ENCODE results near the gene SIX2.

The SIX2 gene

DNA sequence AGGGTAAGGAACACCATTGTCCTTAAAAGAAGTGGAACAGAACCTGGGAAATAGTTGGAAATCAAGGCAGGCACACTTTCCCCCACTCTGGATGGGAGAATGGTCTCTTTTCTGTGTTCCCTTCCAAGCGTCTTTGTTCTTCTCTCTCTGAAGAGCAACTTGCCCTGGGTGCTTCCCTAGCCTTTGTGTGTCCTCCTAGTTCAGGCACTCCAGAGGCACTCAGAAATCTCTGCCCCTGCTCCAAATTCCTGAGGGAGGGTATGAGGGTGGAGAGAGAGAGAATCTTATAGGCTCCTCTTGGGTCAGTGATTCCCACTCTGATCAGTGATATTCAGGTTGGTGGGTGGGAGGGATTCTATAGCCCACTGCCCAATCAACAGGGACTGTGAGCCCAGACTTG is 8.8 kb upstream of the SIX2 start:
- DNase-seq = no peak

DNA sequence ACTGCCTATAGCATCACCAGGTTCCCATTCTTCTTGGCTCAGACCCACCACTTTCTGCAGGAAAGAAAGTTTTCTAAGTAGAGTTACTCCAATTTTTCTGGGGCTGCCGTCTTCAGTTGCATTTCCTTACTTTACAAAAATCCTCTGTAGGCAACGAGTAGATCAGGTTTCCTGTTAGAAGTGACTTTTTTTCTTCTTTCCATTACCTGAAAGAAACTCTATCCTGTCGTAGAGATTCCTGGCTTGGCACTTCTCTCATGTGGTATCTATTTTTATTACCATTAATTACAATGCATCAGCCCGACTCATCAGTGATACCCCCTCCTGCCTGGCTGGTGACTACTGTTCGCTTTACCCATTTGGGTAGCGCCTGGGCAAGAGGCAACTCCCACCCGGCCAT is 5.6 kb upstream of the SIX2 start:
- DNase-seq = no peak

DNA sequence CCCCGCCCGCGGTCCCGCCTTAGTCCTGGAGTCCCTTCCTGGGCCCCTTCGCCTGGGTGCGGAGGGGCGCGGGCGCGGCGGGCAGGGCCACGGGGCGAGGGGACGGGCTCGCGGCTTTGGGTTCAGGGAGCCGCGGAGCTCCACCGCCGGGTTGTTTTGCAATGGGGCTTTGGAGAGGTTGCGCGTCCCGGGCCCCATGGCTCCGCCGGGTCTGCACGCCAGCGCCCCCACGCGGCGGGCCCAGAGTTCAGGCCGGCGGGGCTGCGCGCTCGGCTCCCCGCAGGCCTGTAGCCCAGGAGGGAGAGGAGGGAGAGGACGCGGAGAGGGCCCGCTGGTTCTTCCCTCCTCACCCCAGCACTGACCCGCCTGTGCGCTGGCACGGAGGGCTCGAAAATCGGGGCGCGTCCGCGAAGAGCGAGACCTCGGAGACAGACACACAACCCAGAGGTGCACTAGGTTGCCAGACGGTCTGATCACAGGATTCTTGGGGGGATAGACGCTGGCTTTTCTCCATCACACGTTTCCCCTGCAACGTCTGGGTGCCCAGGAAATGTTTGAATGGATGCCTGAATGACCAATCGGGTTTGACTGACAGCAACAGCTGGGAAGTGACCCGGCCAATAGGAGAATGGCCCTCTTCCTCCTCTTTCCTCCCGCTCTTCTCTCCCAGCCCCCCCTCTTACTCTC is 4.9 kb upstream of the SIX2 start:
- DNase-seq = no peak

DNA sequence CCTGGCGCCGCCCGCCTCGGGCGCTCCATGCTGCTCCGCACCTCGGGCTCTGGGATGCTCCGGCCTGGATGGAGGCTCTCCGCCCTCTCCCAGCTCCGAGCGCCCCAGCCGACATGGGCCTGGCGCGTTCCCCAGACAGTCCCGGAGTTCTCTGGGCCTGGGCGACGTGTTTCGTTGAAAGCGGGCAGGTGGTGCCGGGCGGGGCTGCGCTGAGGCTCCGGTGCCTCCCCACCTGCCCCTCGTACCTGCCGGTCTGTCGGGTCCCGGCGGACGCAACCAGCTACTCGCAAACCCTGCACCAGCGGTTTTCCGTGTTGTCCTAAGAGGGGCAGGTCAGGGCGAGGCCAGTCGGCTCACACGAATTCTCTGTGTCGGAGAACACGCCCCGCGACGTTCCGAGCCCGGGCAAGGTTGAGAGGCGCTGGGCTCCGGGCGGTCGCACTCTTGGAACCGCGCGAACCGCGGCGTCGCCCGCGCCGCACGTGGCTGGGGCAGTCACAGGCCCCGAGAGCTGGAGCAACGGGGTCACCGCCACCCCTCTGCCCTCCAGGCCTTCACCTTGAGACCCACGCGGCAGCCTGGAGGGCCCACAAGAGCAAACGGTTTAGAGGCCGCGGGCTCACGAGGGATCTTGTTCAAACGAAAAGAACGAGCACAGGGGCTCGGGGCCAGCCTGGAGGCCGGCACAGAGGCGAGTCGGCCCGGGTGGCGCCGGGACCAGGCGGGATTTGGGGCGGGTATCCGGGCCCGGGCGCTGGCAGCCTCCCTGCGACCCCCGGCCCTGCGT is 4.2 kb upstream of the SIX2 start:
- no peak for DNase-seq

DNA sequence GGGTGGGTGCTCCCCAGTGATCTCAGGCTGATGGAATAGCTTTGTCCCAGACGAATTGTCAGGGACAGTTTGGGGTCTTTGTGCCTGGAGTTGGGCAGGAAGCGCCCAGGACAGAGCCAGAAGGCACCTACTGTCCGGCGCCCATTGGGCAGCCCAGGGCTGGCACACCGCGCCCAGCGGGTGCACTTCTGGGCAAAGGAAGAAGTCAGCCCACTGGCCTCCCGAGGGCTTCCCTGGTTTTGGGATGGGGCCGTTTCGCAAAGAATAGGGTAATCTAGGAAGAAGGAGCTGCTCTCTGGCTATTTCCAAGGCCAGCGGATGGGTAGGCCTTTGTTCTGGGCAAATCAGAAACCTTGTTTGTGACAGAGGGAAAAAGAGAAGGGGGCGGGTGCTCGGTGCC is 3.5 kb upstream of the SIX2 start:
- no peak for DNase-seq

DNA sequence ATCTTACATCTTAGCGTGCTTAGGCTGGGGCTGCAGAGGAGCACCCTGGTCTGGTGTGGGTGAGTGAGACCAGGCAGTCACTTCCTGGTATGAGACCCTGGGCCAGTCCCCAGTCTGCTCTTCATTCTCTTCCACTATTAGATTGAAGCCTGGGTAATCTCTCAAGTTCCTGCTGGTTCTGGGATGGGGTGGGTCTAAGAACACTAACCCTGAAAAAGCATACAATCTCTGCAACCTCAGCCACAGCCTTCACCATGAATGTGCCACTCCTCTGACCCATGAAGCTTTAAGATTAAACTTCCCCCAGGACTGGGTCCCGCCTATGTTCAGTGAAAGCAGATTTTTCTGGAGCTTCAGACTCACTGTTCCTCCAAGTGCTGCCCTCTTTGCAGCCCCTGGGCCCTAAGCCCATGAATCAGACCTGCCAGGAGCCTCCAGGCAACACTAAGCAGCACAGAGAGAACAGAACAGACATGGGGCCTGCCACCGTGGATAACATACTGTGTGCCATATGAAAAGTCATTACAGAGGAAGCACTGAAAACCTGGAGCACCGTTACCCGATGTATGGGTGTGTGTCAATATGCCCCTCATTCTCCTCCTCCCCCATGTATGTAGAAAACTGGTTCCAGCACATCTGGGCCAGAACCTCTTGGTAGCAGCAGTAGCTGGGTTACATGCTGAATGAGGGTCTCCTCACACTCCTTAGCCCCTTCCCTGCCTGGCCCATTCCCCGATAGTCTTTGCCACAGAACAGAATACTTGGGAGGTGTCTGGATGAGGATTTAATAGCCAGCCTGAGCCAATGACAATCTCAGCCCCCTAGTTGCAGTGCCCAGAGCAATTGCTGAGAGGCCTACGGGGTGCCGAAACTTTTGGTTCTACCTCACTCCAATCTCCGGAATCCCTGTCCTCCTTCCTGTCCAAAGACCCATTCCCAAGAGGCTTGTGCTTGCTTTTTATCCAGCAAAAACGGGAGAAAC is 2.7 kb upstream of the SIX2 start:
- no peak for DNase-seq

DNA sequence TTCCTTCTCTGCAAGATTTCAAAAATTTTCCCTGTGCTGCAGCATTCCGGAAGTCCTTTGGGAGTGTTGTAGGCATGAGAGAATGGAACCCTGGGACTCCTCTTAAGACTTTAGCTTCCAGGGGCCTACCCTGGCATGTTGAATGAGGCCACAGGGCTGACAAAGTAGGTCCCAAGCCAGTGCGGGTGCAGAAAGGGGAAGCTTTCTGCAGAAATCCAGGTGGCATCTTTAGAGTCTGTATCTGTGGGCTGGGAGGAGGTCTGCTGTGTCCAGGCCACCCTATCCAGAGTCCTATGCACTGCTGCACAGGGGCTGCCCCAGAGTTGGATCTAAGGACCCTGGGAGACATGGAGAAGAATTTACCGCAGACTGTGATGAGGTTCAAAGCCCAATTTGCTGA is 1.9 kb upstream of the SIX2 start:
- DNase-seq = no peak

DNA sequence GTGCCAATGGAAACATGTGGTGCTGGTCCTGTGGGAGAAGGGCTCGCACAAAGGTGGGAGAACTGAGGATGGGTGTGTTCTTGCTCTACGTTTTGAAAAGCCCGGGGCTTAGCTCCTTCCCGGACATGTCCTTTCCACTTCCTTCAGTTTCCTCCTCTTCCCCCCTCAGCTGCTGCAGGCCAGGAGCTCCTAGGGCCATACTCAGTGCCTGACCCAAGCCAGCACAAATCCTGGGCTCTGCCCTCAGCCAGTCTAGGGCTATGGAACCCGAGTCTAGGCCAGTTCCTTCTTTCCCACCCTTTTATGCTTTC is 1.4 kb upstream of the SIX2 start:
- no peak for DNase-seq

DNA sequence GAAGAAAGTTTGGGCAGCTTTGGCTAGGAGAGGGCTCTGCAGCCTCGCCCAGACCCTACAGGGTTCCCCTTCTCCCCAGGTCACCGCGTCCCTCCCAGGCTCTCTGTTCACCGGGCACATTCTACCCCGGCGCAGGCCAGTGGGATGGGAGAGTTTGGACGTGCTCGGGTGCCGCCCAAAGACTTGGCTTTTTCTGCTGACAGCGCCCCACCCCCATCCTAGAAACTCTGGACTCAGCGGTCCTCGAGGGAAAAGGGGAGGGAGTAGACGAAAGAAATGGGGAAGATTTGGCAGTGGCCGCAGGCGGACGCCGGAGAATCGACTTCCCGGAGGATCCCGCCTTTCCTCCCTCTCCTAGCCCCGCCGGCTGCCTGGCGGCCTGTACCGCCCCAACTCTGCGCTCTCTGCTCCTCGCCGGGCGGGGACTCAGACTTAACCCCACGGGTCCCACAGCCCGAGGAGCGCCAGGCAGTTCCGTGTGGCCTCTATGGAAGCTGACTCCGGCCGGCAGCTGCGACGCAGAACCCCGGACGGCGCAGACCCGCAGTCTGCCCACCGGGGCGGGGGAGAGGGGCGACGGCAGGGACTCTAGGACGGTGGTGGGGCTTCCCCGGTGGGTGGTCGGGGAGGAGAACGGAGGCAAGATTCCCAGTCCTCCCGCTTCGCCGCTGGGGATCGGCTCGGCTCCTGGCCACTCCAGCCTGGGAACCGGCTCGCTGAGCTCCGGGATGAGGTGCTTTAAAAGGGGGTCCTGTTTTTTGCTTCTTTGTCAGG is 863 bp upstream of the SIX2 start:
- DNase-seq = no peak

DNA sequence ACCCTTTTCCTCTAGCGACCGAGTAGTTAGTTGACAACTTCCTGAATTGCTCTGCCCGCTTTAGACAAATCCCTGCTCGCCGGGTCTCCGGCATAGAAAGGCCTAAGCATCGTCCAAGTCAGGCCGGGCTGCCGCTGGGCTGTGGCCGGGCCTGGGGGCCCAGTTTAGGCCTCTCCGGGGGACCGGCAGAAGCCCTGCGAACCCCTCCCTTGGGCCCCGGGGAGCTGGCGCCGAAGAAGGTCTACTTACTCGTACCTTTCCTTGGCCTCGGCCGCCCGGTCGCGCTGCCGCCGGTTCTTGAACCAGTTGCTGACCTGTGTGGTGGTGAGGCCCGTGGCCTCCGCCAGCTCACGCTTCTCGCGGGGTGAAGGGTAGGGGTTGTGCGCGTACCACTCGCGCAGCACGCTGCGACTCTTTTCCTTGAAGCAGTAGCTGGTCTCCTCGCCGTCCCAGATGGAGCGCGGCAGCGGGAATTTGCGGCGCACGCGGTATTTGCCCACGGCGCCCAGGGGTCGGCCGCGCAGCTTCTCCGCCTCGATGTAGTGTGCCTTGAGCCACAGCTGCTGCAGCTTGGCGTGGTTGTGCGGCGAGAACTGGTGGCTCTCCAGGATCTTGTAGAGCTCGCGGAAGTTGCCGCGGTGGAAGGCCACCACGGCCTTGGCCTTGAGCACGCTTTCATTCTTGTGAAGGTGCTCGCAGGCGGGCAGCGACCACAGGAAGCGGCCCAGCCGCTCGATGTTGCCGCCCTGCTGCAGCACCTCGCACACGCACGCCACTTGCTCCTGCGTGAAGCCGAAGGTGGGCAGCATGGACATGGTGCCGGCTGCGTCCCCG is 739 bp downstream of the SIX2 start:
- no peak for DNase-seq

DNA sequence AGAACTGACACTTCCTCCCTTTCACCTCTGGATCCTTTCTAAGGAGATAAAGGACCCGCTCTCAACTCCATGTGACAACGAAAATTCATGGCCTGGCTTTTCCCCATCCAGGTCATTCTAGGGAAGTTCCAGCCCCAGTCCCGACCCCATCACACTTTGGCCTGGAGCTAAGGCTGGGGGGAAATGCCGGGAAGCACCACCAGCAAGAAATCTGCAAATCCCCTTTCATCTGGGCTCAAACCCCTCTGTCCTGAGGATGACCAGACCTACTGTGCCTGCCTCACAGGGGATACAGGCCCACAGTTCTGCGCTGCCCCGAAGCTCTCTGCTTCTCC is 1.3 kb downstream of the SIX2 start:
- no peak for DNase-seq

DNA sequence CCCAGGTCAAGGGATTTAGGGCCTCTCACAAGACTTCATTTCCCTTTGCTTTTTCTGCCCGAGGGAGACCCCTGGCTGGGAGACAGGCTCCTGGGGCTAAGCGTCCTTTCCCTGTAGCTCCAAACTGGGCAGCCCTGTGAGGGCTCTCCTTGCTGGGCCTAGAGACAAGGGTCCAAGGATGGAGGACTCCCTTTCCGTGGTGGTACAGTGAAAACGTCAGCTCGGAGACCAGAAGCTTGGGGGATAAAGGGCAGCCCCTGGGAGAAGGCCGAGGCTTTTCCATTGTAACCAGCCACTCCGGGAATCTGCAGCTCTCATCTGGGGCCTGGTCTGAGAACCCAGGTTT is 2.3 kb downstream of the SIX2 start:
- no peak for DNase-seq

DNA sequence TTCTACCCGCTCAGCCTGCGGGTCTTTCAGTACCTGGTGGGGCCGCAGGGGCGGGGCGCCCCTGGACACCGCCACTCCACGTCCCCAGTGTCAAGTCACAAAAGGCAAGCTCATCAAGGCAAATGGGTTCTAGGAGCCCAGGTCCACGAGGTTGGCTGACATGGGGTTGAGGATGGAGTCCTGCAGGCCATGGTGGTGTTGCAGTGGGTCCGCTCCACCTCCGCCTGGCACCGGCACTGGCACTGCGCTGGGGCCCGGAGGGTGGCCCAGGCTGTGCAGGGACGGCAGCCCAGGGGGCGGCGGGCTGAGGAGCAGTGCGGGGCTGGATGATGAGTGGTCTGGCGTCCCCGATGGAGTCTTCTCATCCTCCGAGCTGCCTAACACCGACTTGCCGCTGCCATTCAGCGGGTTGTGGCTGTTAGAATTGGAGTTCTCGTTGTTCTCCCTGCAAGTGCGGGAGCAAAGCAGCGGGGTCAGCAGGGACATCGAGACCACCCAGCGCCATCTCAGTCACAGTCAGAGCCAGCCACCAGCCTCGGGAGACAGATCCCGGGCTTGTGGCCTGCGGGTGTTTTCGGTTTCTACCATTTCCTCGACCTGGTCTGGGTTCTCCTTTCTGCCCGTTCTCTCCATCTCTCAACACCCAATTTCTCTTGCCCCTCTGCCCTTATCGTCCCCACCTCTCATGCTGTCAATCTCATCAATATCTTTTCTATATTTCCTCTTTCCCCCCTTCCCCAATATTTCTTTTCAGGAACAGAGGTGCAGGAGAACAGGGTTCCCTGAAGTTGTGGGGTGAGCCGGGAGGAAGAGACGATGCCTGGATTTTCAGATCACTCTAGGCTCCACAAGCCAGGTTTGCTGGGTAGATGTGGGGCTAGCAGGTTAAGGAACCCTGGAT is 3.0 kb downstream of the SIX2 start:
- no peak for DNase-seq

DNA sequence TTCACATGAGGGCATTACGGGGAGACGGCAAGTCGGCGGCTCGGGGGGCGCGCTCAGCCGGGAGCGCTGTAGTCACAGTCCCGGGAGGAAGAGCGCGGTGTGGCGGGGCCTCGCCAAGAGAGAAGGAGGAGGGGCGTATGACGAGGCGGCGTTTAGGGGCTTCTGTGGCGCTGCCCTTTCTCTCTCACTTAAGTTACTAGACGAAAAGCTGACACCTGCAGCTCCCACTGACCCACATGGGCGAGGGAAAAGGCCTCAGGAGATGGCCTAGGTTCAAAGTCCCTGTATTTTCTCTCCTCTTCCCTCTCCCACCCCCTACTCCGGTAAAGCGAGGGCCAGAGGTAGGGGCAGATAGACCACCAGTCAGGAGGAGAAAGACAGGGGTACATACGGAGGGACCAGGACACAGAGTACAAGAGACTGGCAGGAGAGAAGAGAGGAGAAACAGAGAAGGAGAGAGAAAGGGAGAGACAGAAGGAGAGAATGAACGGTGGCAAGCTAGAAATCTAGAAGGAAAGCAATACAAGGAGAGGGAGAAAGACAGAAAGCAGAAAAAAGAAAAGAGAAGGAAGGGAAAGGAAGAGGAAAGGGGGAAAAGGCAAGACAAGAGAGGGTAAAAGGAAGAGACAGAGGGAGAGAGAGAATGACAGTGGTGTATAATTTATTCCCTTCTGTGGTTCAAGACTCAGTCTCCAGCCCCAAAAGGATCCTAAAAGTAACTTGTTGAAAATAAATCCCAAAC is 3.8 kb downstream of the SIX2 start:
- no peak for DNase-seq

DNA sequence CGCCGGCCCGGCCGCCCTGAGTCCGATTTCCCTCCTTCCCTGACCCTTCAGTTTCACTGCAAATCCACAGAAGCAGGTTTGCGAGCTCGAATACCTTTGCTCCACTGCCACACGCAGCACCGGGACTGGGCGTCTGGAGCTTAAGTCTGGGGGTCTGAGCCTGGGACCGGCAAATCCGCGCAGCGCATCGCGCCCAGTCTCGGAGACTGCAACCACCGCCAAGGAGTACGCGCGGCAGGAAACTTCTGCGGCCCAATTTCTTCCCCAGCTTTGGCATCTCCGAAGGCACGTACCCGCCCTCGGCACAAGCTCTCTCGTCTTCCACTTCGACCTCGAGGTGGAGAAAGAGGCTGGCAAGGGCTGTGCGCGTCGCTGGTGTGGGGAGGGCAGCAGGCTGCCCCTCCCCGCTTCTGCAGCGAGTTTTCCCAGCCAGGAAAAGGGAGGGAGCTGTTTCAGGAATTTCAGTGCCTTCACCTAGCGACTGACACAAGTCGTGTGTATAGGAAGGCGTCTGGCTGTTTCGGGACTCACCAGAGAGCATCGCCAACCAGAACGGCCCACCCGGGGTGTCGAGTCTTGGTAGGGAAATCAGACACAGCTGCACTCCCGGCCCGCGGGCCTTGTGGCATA is 4.6 kb downstream of the SIX2 start:
- DNase-seq = no peak

DNA sequence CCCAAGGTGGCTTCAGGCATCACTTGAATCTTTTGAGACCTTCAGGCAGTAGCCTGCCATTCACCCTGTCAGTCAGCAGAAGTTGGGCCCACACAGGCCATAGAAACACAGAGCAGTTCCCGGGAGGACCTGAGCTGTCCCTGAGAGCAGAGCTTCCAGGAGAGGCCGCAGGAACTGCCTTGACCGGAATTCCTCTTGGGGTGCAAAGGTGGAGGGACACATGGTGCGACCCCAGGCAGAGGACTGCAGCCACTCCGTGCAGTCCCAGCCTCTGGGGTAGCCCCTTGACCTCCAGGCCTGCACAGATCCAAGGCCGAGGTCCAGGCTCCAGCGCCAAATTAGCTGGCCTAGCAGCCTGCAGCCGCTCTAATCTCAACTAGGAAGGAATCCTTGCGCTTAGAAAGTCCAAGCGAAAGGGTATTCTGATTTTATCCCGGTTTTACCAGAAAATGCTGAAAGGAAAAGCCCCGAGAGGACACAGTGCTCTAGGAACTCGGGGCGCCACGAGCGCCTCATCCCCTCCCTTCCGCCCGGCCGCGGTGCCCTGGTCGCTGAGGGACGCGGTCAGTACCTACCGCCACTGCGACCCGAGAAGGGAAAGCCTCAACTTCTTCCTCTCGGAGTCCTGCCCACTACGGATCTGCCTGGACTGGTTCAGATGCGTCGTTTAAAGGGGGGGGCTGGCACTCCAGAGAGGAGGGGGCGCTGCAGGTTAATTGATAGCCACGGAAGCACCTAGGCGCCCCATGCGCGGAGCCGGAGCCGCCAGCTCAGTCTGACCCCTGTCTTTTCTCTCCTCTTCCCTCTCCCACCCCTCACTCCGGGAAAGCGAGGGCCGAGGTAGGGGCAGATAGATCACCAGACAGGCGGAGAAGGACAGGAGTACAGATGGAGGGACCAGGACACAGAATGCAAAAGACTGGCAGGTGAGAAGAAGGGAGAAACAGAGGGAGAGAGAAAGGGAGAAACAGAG is 5.4 kb downstream of the SIX2 start:
- DNase-seq = no peak

DNA sequence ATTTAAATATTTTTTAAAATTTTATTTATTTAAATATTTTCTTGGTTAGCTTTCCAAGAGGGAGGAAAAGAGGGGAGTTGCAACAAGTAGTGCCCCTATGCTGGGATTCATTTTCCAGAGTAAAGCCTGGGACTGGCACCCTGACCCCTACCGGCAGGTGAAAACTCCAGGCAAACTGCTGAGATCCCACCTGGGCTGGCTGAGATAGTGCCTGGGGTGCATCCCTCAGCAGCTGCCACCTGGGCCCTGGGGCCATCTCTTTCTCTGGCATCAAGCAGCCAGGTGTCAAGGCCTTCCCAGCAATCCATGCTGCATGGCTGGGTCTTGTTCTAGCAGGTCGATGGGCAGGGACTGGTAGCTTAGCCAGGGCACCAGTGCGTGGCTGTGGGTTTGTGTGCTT is 6.6 kb downstream of the SIX2 start:
- no peak for DNase-seq

DNA sequence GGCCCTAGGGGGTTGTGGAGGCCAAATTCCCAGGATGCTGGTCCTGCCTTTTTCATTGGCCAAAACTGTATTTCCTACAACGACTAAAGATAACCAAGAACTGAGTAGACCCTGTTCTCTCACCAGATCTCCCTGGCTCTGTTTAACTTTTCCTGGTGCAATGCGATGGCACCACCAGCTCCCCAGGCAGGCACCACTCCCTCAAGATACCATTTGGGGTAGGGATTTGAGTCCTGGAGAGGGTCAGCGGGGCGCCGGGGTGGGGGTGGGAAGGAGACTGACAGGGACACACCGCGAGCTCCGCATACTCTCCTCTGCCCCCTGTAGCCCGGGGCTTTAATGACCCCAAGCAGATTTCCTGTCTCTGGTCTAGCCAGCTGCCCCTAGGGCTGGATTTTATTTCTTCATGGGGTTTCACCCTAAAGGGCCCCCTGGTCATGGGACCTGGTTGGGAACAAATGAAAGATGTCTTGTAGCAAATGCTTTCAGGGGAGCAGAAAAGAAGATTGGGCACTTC is 7.3 kb downstream of the SIX2 start:
- DNase-seq = no peak

Data from activated effector memory CD4-positive, alpha-beta T cell treated with anti-CD3 and anti-CD28 coated beads, Interleukin-2, amount 50 U/mL, for 16 hours (primary cell).